Stimulated activated CD8-positive, alpha-beta memory T cell treated with anti-CD3 and anti-CD28 coated beads, Interleukin-15, amount 100 ng/mL, for 1 hour (primary cell): ENCODE results near the gene ABCF1.
A peak's percentile ranks its signal among the peaks of the same experiment; 100 is the strongest.

Source experiments
- DNase-seq: peaks from one replicate; pipeline ENCODE4 v3.0.0-alpha.2; 2020; ENCODE audit warnings: low read depth

Gene ABCF1

GRCh38 chr6:30601815-30602641 is 30.8 kb downstream of the ABCF1 start:
- DNase-seq: no peak

- DNase-seq: no peak
These were observed 32.7 kb downstream of the ABCF1 start for GRCh38 chr6:30603961-30604360.

- no peak for DNase-seq
These were observed 38.8 kb downstream of the ABCF1 start for GRCh38 chr6:30610065-30610464.

- no peak for DNase-seq
These were observed 40.1 kb downstream of the ABCF1 start for GRCh38 chr6:30611150-30611855.

- DNase-seq: no peak
These were observed 40.6 kb downstream of the ABCF1 start for GRCh38 chr6:30611856-30612194.

- no peak for DNase-seq
These were observed 41.0 kb downstream of the ABCF1 start for GRCh38 chr6:30612213-30612612.

- no peak for DNase-seq
These were observed 41.5 kb downstream of the ABCF1 start for GRCh38 chr6:30612687-30613248.

- DNase-seq: no peak
These were observed 42.2 kb downstream of the ABCF1 start for GRCh38 chr6:30613251-30614043.

- DNase-seq: no peak
These were observed 43.0 kb downstream of the ABCF1 start for GRCh38 chr6:30614044-30614842.

- DNase-seq: peak; percentile 71
These were observed 43.6 kb downstream of the ABCF1 start for GRCh38 chr6:30614843-30615218.

GRCh38 chr6:30615219-30615957 is 44.1 kb downstream of the ABCF1 start:
- DNase-seq: no peak

GRCh38 chr6:30615958-30616810 is 44.9 kb downstream of the ABCF1 start:
- DNase-seq: no peak

GRCh38 chr6:30616811-30617564 is 45.7 kb downstream of the ABCF1 start, which contains the start of gene PPP1R10:
PPP1R10 (minus strand) TSS chr6:30617243; CDS start chr6:30609944, 7,299 bp downstream.
- DNase-seq: peak; percentile 93

- DNase-seq: peak; percentile 94
These were observed 46.5 kb downstream of the ABCF1 start, which contains the start of gene MRPS18B for GRCh38 chr6:30617565-30618269. MRPS18B (plus strand) TSS chr6:30617840; CDS start chr6:30617866, 26 bp downstream.

- no peak for DNase-seq
These were observed 47.1 kb downstream of the ABCF1 start for GRCh38 chr6:30618270-30618797.

- DNase-seq: no peak
These were observed 48.3 kb downstream of the ABCF1 start for GRCh38 chr6:30619561-30619960.

GRCh38 chr6:30625511-30625910 is 54.3 kb downstream of the ABCF1 start:
- DNase-seq: no peak
